GM06990 (cell line): ENCODE results near the gene TMEM100.
A peak's percentile ranks its signal among the peaks of the same experiment; 100 is the strongest.

Experiments used
- DNase-seq: peaks from one replicate; pipeline ENCODE4 v3.0.0-alpha.2; 2011; ENCODE audit not compliant: insufficient read length; ENCODE audit errors: extremely low read depth
- H3K27me3 ChIP-seq: replicated peaks from 2 replicates; pipeline ENCODE4 v1.6.0; 2011; ENCODE audit warnings: low read length; ENCODE audit not compliant: control insufficient read depth, insufficient read depth
- H3K36me3 ChIP-seq: 2 replicates; pipeline ENCODE4 v1.5.1; 2011; ENCODE audit warnings: low read length; ENCODE audit not compliant: control insufficient read depth, insufficient read depth
- H3K4me3 ChIP-seq: replicated peaks from 2 replicates; pipeline ENCODE4 v1.5.1; 2011; ENCODE audit warnings: low read depth, mild to moderate bottlenecking, control low read depth, low read length
- CTCF ChIP-seq: IDR thresholded peaks from 2 replicates; pipeline ENCODE4 v1.5.1; 2011; ENCODE audit warnings: low read length, control low read depth, mild to moderate bottlenecking, inconsistent platforms; ENCODE audit not compliant: insufficient read depth, poor library complexity, severe bottlenecking

TMEM100 gene

GRCh38 chr17:55722742-55723487 lies at the start of gene TMEM100:
TSS of gene TMEM100 (minus strand) at chr17:55722864. CDS start at chr17:55721070, 1,794 bp downstream.
- Histone ChIP-seq H3K27me3 (no peaks in the 10 kb centered on the region), H3K36me3 (no peaks in the 10 kb centered on the region), H3K4me3 (no peak within 1 kb of the TSS)
- no peak for DNase-seq
- TF ChIP-seq CTCF, result no peak

- DNase-seq, result no peak
These were observed 49.4 kb upstream of the TMEM100 start for GRCh38 chr17:55772086-55772485.

GRCh38 chr17:55770196-55770870 lies 47.7 kb upstream of the TMEM100 start:
- Histone ChIP-seq H3K36me3 (no peaks in the 10 kb centered on the region; the same call in 1 of the 2 replicates), H3K27me3 (no peaks in the 10 kb centered on the region), H3K4me3 (no peak overlapping the region)
- TF ChIP-seq CTCF, result peak; percentile 31
- DNase-seq, result no peak

More at GRCh38 chr17:55772086-55772485, 49.4 kb upstream of the TMEM100 start:
- TF ChIP-seq CTCF, result no peak
- Histone ChIP-seq H3K36me3 (peaks cover 2% of the 10 kb centered on the region), H3K27me3 (no peaks in the 10 kb centered on the region), H3K4me3 (no peak overlapping the region)

GRCh38 chr17:55769625-55770000 lies 46.9 kb upstream of the TMEM100 start:
- H3K4me3 ChIP-seq, result no peak overlapping the region
- H3K27me3 ChIP-seq, result no peaks in the 10 kb centered on the region
- DNase-seq, result no peak
- no peak for TF ChIP-seq CTCF
- no peaks in the 10 kb centered on the region; the same call in 1 of the 2 replicates for H3K36me3 ChIP-seq

GRCh38 chr17:55768936-55769624 lies 46.4 kb upstream of the TMEM100 start:
- Histone ChIP-seq H3K36me3 (no peaks in the 10 kb centered on the region; the same call in 1 of the 2 replicates), H3K4me3 (no peak overlapping the region), H3K27me3 (no peaks in the 10 kb centered on the region)
- TF ChIP-seq CTCF, result no peak
- no peak for DNase-seq
